Stimulated activated naive CD4-positive, alpha-beta T cell (primary cell): ENCODE measurements around the gene TMEM150A.
A peak's percentile ranks its signal among the peaks of the same experiment; 100 is the strongest.
"Not testable (repeated sequence)": the region's sequence is repeated elsewhere in the genome, so short reads cannot be mapped to it uniquely, and the experiment has no call there.

Experiments used
- DNase-seq, 6 experiments: peaks; one replicate each; lab custom pipeline; 2025; lab: John Stamatoyannopoulos, UW

The TMEM150A gene

DNA sequence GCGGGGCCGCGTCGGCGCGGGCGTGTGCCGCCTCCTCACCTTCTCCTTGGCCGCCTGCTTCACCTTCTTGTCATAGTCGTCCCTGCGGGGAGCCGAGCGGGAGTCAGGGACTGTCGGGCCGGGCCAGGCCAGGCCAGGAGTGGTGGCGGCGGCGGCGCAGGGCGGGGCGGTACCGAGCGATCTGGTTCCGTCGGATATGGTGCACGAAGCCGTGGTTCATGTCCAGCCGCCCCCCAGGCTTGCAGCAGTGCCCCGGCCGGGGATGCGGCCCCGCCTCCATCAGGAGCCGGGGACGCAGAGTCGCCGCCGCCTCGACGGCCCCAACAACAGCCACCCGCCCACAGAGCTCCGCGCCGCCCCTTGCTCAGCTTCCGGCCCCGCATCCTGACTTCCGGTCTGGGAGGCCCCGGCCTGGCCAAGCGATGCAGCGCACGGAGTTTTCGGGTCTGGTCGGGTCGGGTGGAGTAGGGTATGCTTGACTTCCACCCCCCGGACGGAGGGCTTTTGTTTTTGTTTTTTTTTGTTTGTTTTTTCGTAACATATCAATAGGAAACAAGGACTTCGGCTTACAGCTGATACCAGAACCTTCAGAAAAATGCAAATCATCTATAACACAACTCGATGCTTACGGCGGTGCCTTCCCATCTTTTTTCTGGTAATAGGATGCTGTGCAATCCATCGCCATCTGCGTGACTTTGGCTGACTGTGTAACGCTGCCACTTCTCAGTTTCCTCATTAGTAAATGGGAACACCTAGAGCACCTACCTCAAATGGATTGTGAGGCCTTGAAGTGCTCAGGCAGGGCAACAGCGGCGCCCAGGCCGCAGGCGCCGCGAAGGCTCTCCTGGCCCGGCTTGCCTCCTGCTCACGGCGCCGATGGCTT is 9.4 kb upstream of the TMEM150A start, which contains the start of gene C2orf68:
Gene C2orf68 (minus strand): TSS at position 362 of the 883 bp plus-strand sequence. CDS start 82 bp downstream, at position 280.
- peak; percentile 60 to 80 (median 72) for DNase-seq

DNA sequence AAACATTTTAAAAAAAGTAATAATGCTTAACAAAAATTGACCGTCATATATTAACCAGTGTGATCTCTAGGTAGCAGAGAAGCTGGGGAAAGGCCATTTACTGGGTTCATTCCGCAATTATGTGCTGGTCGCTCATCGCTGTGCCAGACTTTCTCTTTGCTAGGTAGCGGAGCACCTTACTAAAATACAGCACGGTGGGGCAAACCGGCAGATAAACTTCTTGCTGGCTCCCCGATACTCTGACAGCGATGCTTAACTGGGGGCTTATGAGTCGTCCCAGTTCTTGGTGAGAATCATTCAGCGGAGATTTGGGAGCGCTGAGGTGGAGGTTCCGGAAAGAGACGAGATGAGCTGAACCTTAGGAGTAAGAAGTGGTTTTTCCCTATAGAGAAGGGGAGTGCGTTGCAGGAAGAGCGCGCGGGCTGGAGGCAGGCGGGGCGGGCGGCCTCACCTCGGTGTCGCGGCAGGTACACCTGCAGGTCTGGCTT is 8.8 kb upstream of the TMEM150A start:
- DNase-seq, result peak in 1 of 6 experiments; percentile 33

DNA sequence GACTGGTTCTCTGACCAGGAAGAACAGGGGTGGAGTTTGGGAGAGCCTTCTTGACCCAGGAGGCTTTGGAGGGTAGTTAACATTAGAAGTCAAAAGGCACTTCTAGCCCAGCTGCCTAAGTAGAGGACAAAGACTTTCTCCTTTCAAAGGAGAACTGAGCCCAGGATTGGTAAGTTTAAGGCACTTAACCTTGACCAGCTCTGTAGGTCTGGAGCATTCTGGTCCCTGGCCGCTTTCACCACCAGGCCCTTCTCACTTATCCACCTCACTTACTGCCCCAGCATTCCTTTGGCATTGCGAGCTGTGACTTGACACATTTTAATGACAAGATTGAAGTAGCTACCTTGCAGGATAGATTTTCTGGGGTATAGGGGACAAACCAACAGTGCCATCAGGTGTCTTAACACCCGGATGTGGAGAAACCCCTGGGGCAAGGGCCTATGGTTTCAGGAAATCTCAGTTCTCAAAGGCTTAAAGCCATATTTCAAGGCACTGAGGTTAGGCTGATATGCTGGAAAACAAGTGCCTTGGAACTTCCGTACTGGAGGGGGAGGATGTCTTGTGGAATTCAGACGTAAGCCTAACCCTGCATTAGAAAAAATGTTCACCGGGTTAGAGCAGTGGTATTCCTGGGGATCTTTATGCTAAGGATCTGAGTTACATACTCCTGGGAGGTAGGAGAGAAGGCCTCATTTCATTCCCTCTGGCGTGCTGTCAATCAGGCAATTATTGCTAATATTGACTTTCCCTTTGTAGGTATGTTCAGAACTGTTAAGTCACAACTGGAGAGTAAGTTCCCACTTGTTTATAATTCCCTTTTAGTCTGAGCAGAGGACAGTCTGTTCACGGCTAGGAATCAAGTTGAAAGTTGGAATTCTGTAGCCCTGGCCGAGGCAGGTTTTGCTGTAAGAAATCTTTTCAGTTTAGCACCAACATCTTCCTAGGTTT is 5.0 kb upstream of the TMEM150A start:
- DNase-seq, result no peak

DNA sequence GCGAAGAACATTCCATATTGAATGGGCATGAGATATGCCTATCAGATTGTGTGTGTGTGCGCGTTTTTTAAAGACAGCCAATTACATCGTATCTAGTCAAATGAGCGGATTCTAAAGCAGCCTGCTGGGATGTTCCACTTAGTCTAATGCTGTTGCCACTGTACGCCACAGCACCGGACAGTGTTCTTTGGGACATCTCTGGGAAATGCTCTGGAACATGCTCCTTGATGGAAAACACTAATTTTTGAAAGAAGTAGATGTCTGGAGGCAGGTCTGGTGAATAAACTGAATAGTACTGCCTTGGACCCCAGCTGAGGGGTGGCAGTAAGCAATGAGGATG is 3.6 kb upstream of the TMEM150A start:
- DNase-seq, result no peak

DNA sequence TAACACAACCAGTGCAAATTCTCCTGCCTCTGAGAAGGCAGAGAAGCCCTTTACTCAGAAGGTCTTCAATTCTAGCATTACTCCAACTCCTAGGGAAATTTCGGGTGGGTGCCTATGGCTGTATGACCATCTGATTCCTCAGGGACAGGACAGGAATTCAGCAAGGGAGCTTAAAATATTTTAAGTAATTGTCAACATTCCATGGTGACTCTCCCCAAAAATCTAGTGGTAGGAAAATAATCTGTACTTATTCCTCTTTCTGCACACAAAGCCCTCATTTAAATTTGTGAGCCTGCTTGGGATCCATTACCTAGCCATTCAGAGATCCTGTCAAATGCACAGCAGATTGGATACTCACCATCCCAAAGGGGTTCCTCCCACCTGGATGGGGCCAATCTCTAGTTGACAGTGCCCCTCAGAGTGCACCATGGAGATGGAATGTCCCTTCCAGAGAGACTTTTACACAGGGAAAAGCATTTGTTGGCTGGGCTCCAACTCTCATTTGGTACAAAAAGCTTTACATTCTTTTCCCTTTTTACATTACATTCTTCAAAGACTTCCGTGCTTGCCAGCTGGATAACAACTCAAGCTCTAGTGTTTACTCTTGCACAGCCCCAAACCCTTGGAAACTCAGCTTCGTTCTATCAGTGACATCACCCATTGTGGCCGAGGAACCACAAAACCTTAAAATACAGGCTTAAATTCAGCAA is 3.1 kb upstream of the TMEM150A start:
- no peak for DNase-seq

DNA sequence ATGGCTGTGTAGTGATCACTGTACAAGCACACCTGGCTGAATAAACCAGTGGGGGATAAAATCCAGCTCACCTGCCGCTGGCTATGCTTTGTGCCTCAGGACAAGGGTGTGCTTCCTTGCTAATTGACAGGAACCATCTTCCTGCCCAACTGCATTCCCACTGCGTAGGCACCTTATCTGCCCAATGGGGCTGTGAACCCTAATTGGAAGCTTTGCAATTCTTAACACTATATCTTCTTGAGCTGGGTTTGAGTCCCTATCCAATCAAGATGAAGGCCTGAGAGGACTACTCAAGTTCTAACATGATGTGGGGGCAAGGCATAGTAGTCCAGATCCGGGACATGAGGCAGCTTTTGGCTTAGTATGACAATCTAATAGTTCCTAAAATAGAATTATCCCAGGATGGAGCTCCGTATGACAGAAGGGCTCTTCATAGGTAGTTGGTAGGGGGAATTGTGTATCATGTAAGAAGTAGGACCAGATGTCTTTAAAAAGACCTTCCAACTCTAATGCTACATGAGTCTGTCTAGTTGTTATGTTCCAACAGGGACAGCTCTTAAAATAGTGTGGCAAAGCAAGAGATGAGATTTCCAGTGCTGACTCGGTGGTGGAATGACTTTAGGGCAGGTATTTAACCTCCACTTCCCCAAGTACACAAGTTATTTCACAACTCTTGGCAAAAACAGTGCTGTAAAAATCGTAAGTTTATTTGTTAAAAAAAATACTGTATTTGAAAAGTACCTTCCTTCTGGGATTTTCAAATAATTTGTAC is 2.3 kb upstream of the TMEM150A start:
- no peak for DNase-seq

DNA sequence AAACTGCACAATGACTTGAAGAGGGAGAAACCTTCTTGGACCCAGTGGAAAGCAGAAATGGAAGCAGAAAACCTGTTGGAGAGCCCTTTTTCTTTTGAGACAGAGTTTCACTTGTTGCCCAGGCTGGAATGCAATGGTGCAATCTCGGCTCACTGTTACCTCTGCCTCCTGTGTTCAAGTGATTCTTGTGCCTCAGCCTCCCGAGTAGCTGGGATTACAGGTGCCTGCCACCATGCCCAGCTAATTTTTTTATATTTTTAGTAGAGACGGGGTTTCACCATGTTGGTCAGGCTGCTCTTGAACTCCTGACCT is 1.6 kb upstream of the TMEM150A start:
- DNase-seq, result not testable (repeated sequence)

DNA sequence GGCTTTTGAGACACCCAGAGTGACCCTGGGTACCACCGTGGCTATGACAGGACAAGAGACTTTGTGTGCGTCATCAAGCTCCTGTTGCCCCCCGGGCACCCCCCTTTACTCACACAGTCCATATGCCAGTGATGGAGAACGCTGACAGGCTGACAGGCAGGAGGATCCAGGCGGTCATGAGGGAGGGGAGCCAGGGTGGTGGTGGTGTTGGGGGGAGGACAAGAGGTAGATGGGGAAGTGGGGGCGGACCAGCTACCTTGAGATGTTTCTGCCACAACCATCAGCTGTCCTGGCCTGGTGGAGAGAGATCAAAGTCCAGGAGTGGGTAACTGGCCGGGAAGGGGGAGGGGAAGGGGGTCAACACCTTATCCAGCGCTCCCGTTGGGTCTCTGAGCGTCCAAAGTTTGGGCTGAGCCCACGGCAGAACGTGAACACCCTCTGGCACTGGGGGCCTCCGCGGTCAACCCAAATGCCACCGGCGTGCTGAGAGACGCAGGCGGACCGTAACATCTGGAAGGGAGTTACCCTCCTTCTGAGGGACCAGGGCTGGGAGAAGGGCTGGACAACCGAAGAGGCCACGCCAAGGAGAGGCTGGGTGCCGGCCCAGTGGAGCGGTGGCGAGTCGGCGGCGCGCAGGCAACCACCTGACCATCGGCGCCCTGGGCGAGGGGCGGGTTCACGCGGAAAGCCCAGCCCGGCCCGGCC is 575 bp downstream of the TMEM150A start:
- DNase-seq, result peak in 1 of 6 experiments; percentile 38

DNA sequence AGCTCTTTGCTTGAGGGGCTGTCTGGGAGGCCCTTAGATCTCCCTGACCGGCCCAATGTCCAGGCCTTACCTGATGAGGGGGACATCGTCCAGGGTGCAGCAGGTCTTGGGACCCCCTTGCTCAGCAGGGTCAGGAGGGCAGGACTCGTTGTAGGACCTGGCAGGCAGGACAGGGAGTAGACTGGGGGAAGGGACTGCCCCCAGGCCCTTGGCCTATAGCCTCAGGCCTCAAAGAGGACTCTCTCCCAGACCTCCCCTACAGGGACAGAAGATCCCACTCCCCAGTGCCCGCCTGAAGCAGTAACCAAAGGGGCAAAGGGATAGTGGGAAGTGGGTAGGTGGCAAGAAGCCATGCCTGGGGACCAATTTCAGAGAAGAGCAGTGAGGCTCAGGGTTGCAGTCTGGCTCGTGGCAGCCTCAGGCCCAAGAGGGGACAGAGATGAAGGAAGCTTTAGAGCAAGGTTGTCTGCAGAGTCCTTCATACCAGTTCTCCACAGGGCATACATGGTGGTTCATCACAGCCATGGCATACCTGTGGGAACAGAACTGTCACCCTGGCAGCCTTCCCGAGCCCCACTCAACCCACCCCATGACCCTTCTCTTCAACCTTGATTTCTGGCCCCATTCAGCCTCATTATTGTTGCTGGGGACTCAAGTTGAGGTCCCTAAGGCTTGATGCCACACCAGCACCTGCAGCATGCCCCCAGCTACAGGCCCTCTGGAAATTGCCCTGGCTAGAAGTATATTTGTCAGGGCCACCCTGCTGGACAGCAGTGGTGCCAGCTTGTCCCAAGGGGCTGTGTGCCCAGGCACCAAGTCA is 1.3 kb downstream of the TMEM150A start:
- peak in 1 of 6 experiments; percentile 12 for DNase-seq

DNA sequence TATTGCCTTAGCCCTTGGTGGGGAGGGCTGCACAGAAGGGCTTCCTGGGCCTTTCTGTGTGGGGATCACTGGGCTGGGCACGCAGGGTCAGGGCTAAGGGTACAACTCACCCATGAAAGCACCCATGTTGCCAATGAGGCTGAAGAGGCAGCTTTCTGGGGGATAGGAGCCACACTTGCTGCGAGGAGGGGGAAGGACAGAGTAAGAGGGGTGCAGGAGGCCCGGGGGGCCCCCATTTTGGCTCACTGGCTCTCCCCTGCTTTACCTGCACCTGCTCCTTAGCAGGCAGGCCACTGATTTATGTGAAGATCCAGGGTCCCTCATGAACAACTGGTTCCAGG is 2.3 kb downstream of the TMEM150A start:
- DNase-seq, result no peak

DNA sequence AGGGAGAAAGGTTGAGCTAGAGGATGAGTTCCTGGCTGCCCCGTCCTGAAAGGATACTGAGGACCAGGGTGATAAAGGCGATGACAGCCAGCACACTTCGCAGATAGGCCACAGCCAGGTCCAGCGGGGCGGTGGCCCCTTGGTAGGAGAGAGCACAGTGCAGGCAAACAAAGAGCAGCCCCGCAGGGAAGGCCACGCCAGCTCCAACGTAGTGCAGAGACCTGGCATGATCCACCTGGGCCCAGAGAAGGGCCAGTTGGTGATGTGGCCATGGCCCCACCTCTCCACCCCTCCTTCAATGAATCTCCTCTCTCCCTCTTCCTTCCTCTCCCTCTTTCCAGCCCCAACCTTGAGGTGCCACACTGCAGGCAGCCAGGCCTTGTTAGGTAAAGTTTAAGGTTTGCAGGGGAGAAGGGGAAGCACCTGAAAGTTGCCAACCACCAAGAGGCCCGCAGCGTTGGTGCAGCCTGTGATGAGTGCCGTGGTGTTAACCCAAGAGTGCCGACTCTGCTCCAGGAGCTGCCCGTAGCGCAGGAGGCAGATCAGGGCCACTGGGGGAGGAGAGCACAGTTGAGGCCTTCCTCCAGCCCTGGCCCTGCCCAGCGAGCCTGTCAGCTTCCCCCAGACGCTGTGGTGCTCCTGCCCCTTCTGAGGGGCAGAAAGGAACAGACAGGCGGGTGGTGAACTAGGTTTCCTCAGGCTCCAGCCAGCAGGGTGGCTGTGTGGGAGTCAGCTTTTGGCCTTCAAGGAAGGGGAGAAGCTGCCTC is 2.8 kb downstream of the TMEM150A start:
- DNase-seq, result no peak

DNA sequence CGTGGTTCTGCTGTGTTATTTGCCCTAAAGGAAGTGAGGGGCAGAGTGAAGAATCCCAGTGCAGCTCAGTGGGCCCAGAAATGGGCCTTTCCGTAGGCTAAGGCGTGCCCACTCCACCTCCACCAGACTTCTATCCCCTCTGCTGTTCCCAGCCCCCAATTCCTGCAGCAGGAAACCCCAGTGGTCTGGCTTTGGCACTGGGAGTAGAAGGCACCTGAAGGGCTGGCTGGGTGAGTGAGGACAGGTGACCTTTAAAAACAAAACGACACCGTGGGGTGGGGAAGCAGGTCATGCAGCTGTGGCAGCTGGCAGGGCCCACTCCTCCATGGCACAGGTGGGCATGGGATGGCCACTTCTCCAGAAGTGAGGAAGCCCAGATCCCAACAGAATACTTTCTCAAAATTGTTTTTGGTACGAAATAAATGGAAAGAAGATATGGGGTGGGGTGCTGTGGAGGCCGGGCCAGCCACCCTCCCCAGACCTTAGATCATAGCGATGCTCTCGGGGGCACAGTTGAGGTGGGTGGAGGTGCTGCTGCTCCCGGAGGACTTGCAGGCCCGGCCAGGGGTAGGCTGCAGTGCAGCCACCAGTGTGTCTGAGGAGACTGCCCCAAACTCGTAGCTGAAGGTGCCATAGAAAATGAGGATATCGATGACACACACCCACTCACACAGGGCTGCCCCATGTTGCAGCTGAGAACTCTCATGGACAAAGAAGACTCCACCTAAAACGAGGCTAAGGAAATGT is 3.7 kb downstream of the TMEM150A start:
- DNase-seq, result no peak

DNA sequence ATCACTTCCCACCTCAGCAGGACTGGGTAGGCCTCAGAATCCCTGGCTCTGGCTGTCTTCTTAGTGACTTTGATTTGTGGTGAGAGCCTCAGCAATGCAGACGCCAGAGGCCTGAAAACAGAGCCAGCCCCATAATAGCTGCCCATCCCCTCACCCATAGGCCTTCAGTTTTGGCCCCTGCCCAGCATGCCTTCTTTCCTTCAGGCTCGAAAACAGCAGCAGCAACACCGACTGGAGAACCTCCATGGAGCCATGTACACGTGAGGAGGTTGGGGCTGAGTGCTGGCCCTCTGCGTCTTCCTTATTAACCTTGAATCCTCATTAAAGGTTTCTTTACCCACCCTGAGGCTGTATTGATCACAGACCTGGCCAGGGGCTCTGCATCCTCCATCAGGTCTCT is 5.3 kb downstream of the TMEM150A start:
- DNase-seq, result no peak

DNA sequence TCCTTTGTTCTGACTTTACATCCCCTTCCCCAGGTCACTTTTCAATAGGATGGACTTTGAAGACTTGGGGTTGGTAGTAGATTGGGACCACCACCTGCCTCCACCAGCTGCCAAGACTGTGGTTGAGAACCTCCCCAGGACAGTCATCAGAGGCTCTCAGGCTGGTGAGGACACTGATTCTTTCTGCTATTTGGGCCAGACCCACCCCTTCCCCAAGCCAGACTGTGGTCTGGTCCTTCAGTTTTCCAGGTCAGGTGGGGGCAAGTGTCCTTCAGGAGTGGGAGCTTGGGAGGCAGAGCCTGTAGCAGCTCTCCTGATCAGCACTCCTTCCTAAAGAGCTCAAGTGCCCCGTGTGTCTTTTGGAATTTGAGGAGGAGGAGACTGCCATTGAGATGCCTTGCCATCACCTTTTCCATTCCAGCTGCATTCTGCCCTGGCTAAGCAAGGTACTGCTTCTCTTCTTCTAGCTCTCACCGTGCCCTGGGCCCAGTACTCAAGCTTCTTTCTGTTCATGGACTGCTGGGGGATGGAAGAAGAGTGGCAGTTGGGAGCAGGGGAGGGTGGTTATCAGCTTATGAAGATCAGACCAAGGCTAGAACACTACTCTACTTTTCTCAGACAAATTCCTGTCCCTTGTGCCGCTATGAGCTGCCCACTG is 5.9 kb downstream of the TMEM150A start:
- DNase-seq, result no peak

DNA sequence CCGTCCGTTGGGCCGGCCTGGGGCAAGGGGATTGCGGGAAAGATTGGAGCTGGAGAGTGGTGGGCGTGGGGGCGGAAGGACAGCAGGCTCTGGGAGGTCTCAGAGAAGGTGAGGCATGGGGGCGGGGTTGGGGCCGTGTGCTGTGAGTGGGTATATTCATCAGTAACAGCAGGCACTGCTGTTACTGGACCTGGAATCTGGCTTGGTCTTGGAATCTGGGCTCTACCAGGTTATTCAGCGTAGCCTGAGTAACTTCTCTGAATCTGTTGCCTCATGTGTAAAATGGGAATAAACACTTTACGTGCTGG is 6.5 kb downstream of the TMEM150A start:
- peak in 1 of 6 experiments; percentile 41 for DNase-seq

DNA sequence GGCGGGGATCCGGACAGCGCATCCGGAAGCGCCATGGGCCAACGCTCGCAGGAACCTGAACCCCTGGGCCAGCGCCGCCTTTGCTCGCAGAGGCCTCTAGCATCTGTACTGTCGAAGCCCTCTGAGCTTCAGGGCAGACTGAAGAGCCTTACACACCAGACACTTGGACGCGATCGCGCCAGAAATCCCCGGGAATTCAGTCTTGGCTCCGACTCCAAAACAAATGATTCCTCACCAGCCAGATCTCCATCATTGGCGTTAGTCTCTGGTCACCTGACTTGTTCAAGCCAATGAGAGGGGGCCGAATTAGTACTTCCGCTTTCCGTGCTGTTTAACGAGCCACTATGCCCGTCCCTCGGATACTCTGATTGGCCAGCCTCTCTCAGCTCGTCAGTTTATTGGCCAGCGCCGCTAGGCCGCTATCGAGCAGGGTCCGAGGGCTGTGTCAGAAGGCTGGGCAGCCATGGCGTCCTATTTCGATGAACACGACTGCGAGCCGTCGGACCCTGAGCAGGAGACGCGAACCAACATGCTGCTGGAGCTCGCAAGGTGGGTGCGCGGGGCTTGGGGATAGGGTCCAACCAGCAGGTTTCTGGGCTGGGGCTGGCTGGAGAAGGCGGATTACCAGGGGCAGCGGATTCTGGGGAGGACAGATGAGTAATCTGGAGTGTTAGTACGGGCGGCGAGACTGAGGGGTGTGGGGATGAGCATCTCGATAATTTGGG is 7.0 kb downstream of the TMEM150A start, which contains the start of gene RNF181:
Gene RNF181 (plus strand): TSS at position 445 of the 725 bp plus-strand sequence. CDS start 19 bp downstream, at position 464.
- DNase-seq, result peak; percentile 78 to 92 (median 88)

DNA sequence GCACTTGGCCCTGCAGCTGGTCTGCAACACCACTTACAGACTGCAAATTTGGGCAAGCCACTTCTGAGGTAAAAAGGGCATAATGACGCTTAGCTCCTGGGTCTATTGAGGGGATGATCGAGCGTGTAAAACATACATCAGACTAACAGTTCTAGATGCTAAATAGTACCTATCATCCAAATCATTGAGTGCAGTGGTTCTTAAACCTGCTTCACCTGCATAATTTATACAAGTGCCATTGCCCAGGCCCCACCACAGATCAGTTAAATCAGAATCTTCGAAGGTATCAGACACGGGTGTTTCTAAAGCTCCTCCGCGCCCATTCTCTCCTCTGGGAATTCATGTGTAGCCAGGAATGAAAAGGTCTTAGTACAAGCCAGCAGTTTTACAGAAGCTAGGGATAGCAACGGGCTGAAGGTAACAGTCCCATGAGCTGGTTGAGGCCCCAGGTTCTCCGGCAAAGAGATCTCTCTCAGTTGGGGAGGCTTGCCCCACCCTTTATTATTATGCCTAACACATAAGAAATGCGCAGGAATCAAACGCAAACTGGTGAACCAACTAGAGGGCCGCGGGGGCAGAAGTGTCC is 7.7 kb downstream of the TMEM150A start:
- no peak for DNase-seq
